Stimulated activated CD4-positive, alpha-beta T cell treated with anti-CD3 and anti-CD28 coated beads, Interleukin-12 subunit alpha, Interleukin-12 subunit beta, amount 100 ng/mL, for 24 hours (primary cell): ENCODE data around the gene TTYH1.
"Not testable (repeated sequence)": the region's sequence is repeated elsewhere in the genome, so short reads cannot be mapped to it uniquely, and the experiment has no call there.

Experiments
- DNase-seq, 2 experiments: peaks; one replicate each; pipeline ENCODE4 v3.0.0-alpha.2; 2020; ENCODE audit warnings: low read depth in 2 of 2

TTYH1 gene

GRCh38 chr19:54460230-54461005 lies 45.2 kb downstream of the TTYH1 start:
- DNase-seq, result no peak

GRCh38 chr19:54461210-54461609 lies 45.9 kb downstream of the TTYH1 start:
- DNase-seq, result no peak

GRCh38 chr19:54461613-54462012 lies 46.3 kb downstream of the TTYH1 start:
- DNase-seq, result no peak

GRCh38 chr19:54462047-54462654 lies 46.9 kb downstream of the TTYH1 start:
- DNase-seq, result no peak

GRCh38 chr19:54462655-54463530 lies 47.6 kb downstream of the TTYH1 start:
- DNase-seq, result peak; percentile 45 to 46

- peak; percentile 94 to 98 for DNase-seq
These were observed 48.3 kb downstream of the TTYH1 start, which contains the start of gene LENG9 for GRCh38 chr19:54463531-54464043. LENG9 (minus strand) TSS chr19:54463778; CDS start chr19:54463526, 252 bp downstream.

- DNase-seq, result peak; percentile 65 to 86
These were observed 48.9 kb downstream of the TTYH1 start for GRCh38 chr19:54464044-54464629.

- DNase-seq, result peak; percentile 55 to 76
These were observed 49.6 kb downstream of the TTYH1 start for GRCh38 chr19:54464630-54465425.

- DNase-seq, result no peak
These were observed 50.3 kb downstream of the TTYH1 start for GRCh38 chr19:54465426-54466109.

GRCh38 chr19:54466110-54466480 lies 50.8 kb downstream of the TTYH1 start:
- not testable (repeated sequence) for DNase-seq

- no peak for DNase-seq
These were observed 54.3 kb downstream of the TTYH1 start for GRCh38 chr19:54469496-54469934.

- DNase-seq, result no peak
These were observed 55.1 kb downstream of the TTYH1 start for GRCh38 chr19:54470276-54470887.

- DNase-seq, result no peak
These were observed 55.9 kb downstream of the TTYH1 start for GRCh38 chr19:54470991-54471782.

GRCh38 chr19:54473071-54473891 lies 58.0 kb downstream of the TTYH1 start, which contains the start of gene CDC42EP5:
CDC42EP5 (minus strand) TSS chr19:54473296; CDS start chr19:54465547, 7,749 bp downstream.
- no peak for DNase-seq

- no peak for DNase-seq
These were observed 58.7 kb downstream of the TTYH1 start for GRCh38 chr19:54473892-54474372.

- no peak for DNase-seq
These were observed 60.4 kb downstream of the TTYH1 start for GRCh38 chr19:54475706-54476105.

- DNase-seq, result no peak
These were observed 62.4 kb downstream of the TTYH1 start for GRCh38 chr19:54477650-54478049.
